Suppressor macrophage treated with lipopolysaccharide for 1 hour (primary cell): ENCODE measurements around the gene ATXN7.

Experiments used
- DNase-seq, 3 donors: peaks; one replicate each; pipeline ENCODE4 v3.0.0-alpha.2; 2020 to 2022

The ATXN7 gene

GRCh38 chr3:63967675-63968611, 104.3 kb downstream of the ATXN7 start:
- DNase-seq: peak in 1 of 3 donors; percentile 23

GRCh38 chr3:63968612-63969350, 105.1 kb downstream of the ATXN7 start:
- DNase-seq: no peak

- no peak for DNase-seq
These were observed 106.2 kb downstream of the ATXN7 start for GRCh38 chr3:63969876-63970275.

GRCh38 chr3:63970631-63971475, 107.2 kb downstream of the ATXN7 start:
- peak; percentile 52 to 58 (median 56) for DNase-seq

GRCh38 chr3:63972196-63972595, 108.5 kb downstream of the ATXN7 start:
- no peak for DNase-seq

GRCh38 chr3:63972987-63973386, 109.3 kb downstream of the ATXN7 start:
- no peak for DNase-seq

GRCh38 chr3:63973406-63973805, 109.7 kb downstream of the ATXN7 start:
- no peak for DNase-seq

GRCh38 chr3:63974451-63974850, 110.8 kb downstream of the ATXN7 start:
- no peak for DNase-seq

- DNase-seq: no peak
These were observed 112.1 kb downstream of the ATXN7 start for GRCh38 chr3:63975723-63976122.

GRCh38 chr3:63976161-63976871, 112.6 kb downstream of the ATXN7 start:
- peak; percentile 75 to 94 (median 92) for DNase-seq

- no peak for DNase-seq
These were observed 113.2 kb downstream of the ATXN7 start for GRCh38 chr3:63976872-63977200.

- no peak for DNase-seq
These were observed 114.2 kb downstream of the ATXN7 start for GRCh38 chr3:63977893-63978292.

GRCh38 chr3:63979093-63979885, 115.6 kb downstream of the ATXN7 start:
- peak; percentile 28 to 58 (median 42) for DNase-seq

- no peak for DNase-seq
These were observed 116.4 kb downstream of the ATXN7 start for GRCh38 chr3:63980019-63980418.

- DNase-seq: no peak
These were observed 117.3 kb downstream of the ATXN7 start for GRCh38 chr3:63980830-63981498.

GRCh38 chr3:63981980-63982379, 118.3 kb downstream of the ATXN7 start:
- no peak for DNase-seq

GRCh38 chr3:63984391-63984790, 120.7 kb downstream of the ATXN7 start:
- DNase-seq: no peak

- no peak for DNase-seq
These were observed 122.5 kb downstream of the ATXN7 start for GRCh38 chr3:63986146-63986545.

- DNase-seq: no peak
These were observed 123.2 kb downstream of the ATXN7 start for GRCh38 chr3:63986831-63987230.

- no peak for DNase-seq
These were observed 125.3 kb downstream of the ATXN7 start for GRCh38 chr3:63988943-63989342.

- no peak for DNase-seq
These were observed 126.5 kb downstream of the ATXN7 start for GRCh38 chr3:63990204-63990603.
